GM08714 (cell line): ENCODE results near the gene ATCAY.
"Not testable (repeated sequence)": the region's sequence is repeated elsewhere in the genome, so short reads cannot be mapped to it uniquely, and the experiment has no call there.

Experiments
- H3K4me3 ChIP-seq: fragments of 200-500 bp; sonication (Bioruptor generic); 2 replicates; pipeline ENCODE4 v1.5.1; 2014; ENCODE audit warnings: mild to moderate bottlenecking, low read length, inconsistent platforms
- ZNF274 ChIP-seq: IDR thresholded peaks from 2 replicates; pipeline ENCODE4 v1.6.1; 2012; ENCODE audit warnings: mild to moderate bottlenecking, low read depth, low read length

The ATCAY gene

GRCh38 chr19:3959766-3960131 lies 79.3 kb downstream of the ATCAY start:
- TF ChIP-seq ZNF274 = no peak
- H3K4me3 ChIP-seq = no peak overlapping the region

GRCh38 chr19:3961007-3961406 lies 80.5 kb downstream of the ATCAY start:
- no peak for TF ChIP-seq ZNF274
- no peak overlapping the region for H3K4me3 ChIP-seq

GRCh38 chr19:3963458-3964255 lies 83.2 kb downstream of the ATCAY start:
- H3K4me3 ChIP-seq = no peak overlapping the region
- TF ChIP-seq ZNF274 = no peak

- no peak overlapping the region for H3K4me3 ChIP-seq
- no peak for TF ChIP-seq ZNF274
Measured at GRCh38 chr19:3964256-3965194, 84.0 kb downstream of the ATCAY start.

GRCh38 chr19:3966051-3967017 lies 85.8 kb downstream of the ATCAY start:
- no peak for TF ChIP-seq ZNF274

GRCh38 chr19:3967983-3968382 lies 87.5 kb downstream of the ATCAY start:
- not testable (repeated sequence) for H3K4me3 ChIP-seq

More at GRCh38 chr19:3966051-3967017, 85.8 kb downstream of the ATCAY start:
- H3K4me3 ChIP-seq = no peak overlapping the region

GRCh38 chr19:3968556-3969434 lies 88.3 kb downstream of the ATCAY start:
- H3K4me3 ChIP-seq = no peak overlapping the region
- no peak for TF ChIP-seq ZNF274

- TF ChIP-seq ZNF274 = no peak
- peak overlapping the region; percentile 71 for H3K4me3 ChIP-seq
Measured at GRCh38 chr19:3969435-3970312, 89.2 kb downstream of the ATCAY start.

GRCh38 chr19:3970313-3970807 lies 89.9 kb downstream of the ATCAY start:
- TF ChIP-seq ZNF274 = no peak
- peak overlapping the region; percentile 71 for H3K4me3 ChIP-seq

GRCh38 chr19:3970808-3971598 lies 90.5 kb downstream of the ATCAY start, which contains the start of gene DAPK3:
Gene DAPK3 (minus strand): TSS chr19:3971099. CDS start chr19:3969735, 1,364 bp downstream.
- peak within 1 kb of the TSS; percentile 71 for H3K4me3 ChIP-seq

GRCh38 chr19:3975144-3975543 lies 94.7 kb downstream of the ATCAY start:
- TF ChIP-seq ZNF274 = no peak
- H3K4me3 ChIP-seq = no peak overlapping the region

More at GRCh38 chr19:3970808-3971598, 90.5 kb downstream of the ATCAY start, which contains the start of gene DAPK3:
- TF ChIP-seq ZNF274 = no peak
